Mammary epithelial cell (primary cell): ENCODE measurements around the gene FAM120B.

Experiments
- EZH2 ChIP-seq: IDR thresholded peaks from 2 replicates; pipeline ENCODE4 v1.6.1; 2012; ENCODE audit warnings: low read length, inconsistent platforms, borderline replicate concordance
- TF ChIP-seq, protein P1 (sequence below), 2 donors: IDR thresholded peaks in 1 of 2; conservative IDR thresholded peaks in 1 of 2; 2 replicates each; pipeline ENCODE4 v1.5.1; 2011 to 2012; ENCODE audit warnings: inconsistent platforms in 2 of 2, low read length in 2 of 2, mild to moderate bottlenecking in 2 of 2, control low read depth in 1 of 2, low read depth in 1 of 2; ENCODE audit not compliant: insufficient read depth in 1 of 2; ENCODE audit errors: extremely low read depth in 1 of 2

DNA sequence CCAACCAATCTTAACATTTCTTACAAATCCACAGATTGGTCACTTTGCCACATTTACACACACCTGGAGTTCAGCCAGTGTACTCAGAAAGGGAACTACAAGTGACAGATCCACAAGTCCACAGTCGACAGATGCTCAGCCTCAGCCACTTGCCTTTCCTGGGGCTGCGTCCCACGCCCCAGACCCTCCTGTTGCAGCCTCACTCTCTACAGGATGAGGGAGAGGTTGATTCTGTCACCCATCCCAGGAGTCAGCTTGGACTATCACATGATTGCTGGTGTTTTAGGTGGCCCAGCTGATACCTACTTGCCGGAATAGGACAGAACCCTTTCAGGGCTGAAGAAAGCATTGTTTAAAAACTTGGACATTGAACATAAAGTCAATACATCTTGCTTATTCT is 108.8 kb downstream of the FAM120B start:
- TF ChIP-seq, protein P1, sequence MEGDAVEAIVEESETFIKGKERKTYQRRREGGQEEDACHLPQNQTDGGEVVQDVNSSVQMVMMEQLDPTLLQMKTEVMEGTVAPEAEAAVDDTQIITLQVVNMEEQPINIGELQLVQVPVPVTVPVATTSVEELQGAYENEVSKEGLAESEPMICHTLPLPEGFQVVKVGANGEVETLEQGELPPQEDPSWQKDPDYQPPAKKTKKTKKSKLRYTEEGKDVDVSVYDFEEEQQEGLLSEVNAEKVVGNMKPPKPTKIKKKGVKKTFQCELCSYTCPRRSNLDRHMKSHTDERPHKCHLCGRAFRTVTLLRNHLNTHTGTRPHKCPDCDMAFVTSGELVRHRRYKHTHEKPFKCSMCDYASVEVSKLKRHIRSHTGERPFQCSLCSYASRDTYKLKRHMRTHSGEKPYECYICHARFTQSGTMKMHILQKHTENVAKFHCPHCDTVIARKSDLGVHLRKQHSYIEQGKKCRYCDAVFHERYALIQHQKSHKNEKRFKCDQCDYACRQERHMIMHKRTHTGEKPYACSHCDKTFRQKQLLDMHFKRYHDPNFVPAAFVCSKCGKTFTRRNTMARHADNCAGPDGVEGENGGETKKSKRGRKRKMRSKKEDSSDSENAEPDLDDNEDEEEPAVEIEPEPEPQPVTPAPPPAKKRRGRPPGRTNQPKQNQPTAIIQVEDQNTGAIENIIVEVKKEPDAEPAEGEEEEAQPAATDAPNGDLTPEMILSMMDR (conservative IDR thresholded peaks at IDR 0.05 in 1 of 2, IDR thresholded peaks at IDR 0.05 in 1 of 2; ENCODE audit: extremely low read depth in 1 of 2, insufficient read depth in 1 of 2, low read depth in 1 of 2, low read length in 2 of 2), result no peak
- no peak for TF ChIP-seq EZH2
